SU-DHL-6 (cell line): ENCODE data around the gene RUNX1.
A peak's percentile ranks its signal among the peaks of the same experiment; 100 is the strongest.

Experiments used
- H2AFZ ChIP-seq: fragments of 200-600 bp; sonication (generic); 2 replicates; pipeline ENCODE4 v1.6.1; 2014; ENCODE audit warnings: low read depth, mild to moderate bottlenecking, moderate library complexity, mixed read lengths, antibody characterized with exemption, low read length; ENCODE audit not compliant: severe bottlenecking
- H3F3A ChIP-seq: fragments of 200-600 bp; shearing (Covaris generic); 2 replicates; pipeline ENCODE4 v1.6.0; 2016; ENCODE audit warnings: antibody characterized with exemption, mild to moderate bottlenecking; ENCODE audit not compliant: insufficient read depth
- H3K27ac ChIP-seq: fragments of 200-600 bp; sonication (generic); 2 replicates; pipeline ENCODE4 v1.5.1; 2016; ENCODE audit warnings: low read depth, mild to moderate bottlenecking, low read length, moderate library complexity, mixed read lengths
- H3K27me3 ChIP-seq: fragments of 200-600 bp; sonication (generic), shearing (Covaris generic); 2 replicates; pipeline ENCODE4 v1.6.0; 2014; ENCODE audit warnings: mild to moderate bottlenecking, low read length
- H3K36me3 ChIP-seq: fragments of 200-600 bp; sonication (generic); 2 replicates; pipeline ENCODE4 v1.6.1; 2014; ENCODE audit warnings: mild to moderate bottlenecking, low read length, mixed read lengths
- H3K4me2 ChIP-seq: fragments of 300-600, 200-600 bp; shearing (Covaris generic), sonication (generic); 2 replicates; pipeline ENCODE4 v1.6.0; 2014; ENCODE audit warnings: low read length, low read depth, mild to moderate bottlenecking; ENCODE audit not compliant: poor library complexity, severe bottlenecking
- H3K4me3 ChIP-seq: fragments of 200-600 bp; sonication (generic); 2 replicates; pipeline ENCODE4 v1.5.1; 2014; ENCODE audit warnings: antibody characterized with exemption, low read length, mild to moderate bottlenecking, mixed read lengths; ENCODE audit not compliant: insufficient read depth, poor library complexity, severe bottlenecking
- H3K79me2 ChIP-seq: fragments of 200-600 bp; sonication (generic); 2 replicates; pipeline ENCODE4 v1.6.1; 2014; ENCODE audit warnings: mild to moderate bottlenecking, low read length, moderate library complexity; ENCODE audit not compliant: insufficient read depth
- H3K9ac ChIP-seq: fragments of 200-600 bp; sonication (generic); 2 replicates; pipeline ENCODE4 v1.7.0; 2014; ENCODE audit warnings: mild to moderate bottlenecking, low read length
- H3K9me2 ChIP-seq: fragments of 200-600 bp; sonication (generic); replicated peaks from 2 replicates; pipeline ENCODE4 v1.6.1; 2014; ENCODE audit warnings: low read length; ENCODE audit not compliant: insufficient read depth
- H3K9me3 ChIP-seq: fragments of 200-600 bp; sonication (generic); 2 replicates; pipeline ENCODE4 v1.6.1; 2014; ENCODE audit warnings: low read length, mixed read lengths; ENCODE audit not compliant: insufficient read depth
- H4K20me1 ChIP-seq: fragments of 200-600 bp; sonication (generic); 2 replicates; pipeline ENCODE4 v1.6.1; 2014; ENCODE audit warnings: low read depth, mild to moderate bottlenecking, antibody characterized with exemption, low read length, moderate library complexity, mixed read lengths
- EZH2phosphoT487 ChIP-seq: fragments of 200-600 bp; sonication (generic), shearing (Covaris generic); conservative IDR thresholded peaks from 2 replicates; pipeline ENCODE4 v1.6.1; 2018; ENCODE audit warnings: mild to moderate bottlenecking, antibody characterized with exemption, low read length, moderate library complexity, mixed read lengths
- TF ChIP-seq, protein P1 (sequence below): fragments of 200-600 bp; sonication (generic); IDR thresholded peaks from one replicate; pipeline ENCODE4 v1.5.1; 2017; ENCODE audit warnings: antibody characterized with exemption, mild to moderate bottlenecking, low read length, moderate library complexity; ENCODE audit not compliant: insufficient read depth, poor library complexity, severe bottlenecking

RUNX1 gene

DNA sequence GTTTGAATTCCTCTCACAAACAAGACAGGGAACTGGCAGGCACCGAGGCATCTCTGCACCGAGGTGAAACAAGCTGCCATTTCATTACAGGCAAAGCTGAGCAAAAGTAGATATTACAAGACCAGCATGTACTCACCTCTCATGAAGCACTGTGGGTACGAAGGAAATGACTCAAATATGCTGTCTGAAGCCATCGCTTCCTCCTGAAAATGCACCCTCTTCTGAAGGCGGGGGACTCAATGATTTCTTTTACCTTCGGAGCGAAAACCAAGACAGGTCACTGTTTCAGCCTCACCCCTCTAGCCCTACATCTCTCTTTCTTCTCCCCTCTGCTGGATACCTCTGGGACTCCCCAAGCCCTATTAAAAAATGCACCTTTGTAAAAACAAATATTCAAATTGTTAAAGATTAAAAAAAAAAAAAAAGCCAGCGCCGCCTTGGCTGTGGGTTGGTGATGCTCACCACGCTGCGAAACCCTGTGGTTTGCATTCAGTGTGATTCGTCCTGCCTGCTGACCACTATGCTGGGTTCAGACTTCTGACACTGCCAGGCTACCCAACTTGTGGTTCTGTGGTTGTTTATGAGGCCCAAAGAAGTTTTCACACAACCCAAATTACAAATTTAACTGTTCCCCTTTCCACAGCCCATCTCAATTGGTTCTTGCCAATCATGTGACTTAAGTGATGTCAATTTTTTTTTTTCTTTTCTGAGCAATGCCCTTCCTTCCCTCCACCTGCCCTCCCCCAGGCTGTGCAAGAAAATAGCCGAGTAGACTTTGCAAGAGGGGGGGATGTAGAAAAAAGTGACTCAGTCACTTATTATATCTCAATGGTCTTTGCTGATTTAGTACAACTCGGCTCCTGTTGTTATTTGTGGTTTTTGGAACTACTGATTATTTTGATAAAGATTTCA is at the start of gene RUNX1:
Gene RUNX1 (minus strand): TSS at position 597 of the 912 bp plus-strand sequence.
- TF ChIP-seq, protein P1, sequence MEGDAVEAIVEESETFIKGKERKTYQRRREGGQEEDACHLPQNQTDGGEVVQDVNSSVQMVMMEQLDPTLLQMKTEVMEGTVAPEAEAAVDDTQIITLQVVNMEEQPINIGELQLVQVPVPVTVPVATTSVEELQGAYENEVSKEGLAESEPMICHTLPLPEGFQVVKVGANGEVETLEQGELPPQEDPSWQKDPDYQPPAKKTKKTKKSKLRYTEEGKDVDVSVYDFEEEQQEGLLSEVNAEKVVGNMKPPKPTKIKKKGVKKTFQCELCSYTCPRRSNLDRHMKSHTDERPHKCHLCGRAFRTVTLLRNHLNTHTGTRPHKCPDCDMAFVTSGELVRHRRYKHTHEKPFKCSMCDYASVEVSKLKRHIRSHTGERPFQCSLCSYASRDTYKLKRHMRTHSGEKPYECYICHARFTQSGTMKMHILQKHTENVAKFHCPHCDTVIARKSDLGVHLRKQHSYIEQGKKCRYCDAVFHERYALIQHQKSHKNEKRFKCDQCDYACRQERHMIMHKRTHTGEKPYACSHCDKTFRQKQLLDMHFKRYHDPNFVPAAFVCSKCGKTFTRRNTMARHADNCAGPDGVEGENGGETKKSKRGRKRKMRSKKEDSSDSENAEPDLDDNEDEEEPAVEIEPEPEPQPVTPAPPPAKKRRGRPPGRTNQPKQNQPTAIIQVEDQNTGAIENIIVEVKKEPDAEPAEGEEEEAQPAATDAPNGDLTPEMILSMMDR: no peak
- no peak for TF ChIP-seq EZH2phosphoT487
- peak within 1 kb of the TSS; percentile 76 for H3K9ac ChIP-seq
- H3K79me2 ChIP-seq: peaks cover 48% of the 10 kb centered on the region
- H3K4me2 ChIP-seq: peak within 1 kb of the TSS; percentile 90
- peak within 1 kb of the TSS; percentile 98 for H3K27ac ChIP-seq
- peaks cover 31% of the 10 kb centered on the region for H3F3A ChIP-seq
- H3K9me3 ChIP-seq: no peaks in the 10 kb centered on the region
- H3K36me3 ChIP-seq: 0 out of 2 replicates have a peak, but pooled peaks cover 5% of the 10 kb centered on the region
- no peaks in the 10 kb centered on the region; the same call in 1 of the 2 replicates for H4K20me1 ChIP-seq
- no peaks in the 10 kb centered on the region for H3K27me3 ChIP-seq
- H2AFZ ChIP-seq: peak within 1 kb of the TSS; percentile 54
- peak within 1 kb of the TSS; percentile 85 for H3K4me3 ChIP-seq
- no peaks in the 10 kb centered on the region for H3K9me2 ChIP-seq

DNA sequence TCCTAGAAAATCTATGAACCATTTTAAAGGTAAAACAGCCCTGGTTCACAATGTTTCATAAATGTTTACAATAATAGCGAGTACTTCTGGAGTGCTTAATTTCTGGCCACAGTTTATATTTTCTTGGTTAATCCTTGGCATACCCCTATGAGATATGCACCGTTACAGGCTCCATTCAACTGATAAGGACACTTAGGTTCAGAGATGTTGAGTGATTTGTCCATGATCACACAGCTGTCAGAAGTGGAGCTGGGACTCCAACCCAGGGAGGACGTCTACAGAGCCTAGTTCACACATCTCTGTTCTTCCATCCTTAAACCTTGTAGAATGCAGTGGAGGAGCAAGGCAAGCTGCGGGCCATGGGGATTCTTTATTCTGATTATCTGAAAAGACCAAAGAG is 48.4 kb upstream of the RUNX1 start:
- H2AFZ ChIP-seq: no peak overlapping the region
- no peaks in the 10 kb centered on the region for H3K9me2 ChIP-seq
- no peaks in the 10 kb centered on the region for H3K27me3 ChIP-seq
- no peaks in the 10 kb centered on the region for H3F3A ChIP-seq
- no peaks in the 10 kb centered on the region for H3K79me2 ChIP-seq
- H3K9me3 ChIP-seq: no peaks in the 10 kb centered on the region
- H3K27ac ChIP-seq: no peak overlapping the region
- no peak overlapping the region for H3K9ac ChIP-seq
- H3K4me2 ChIP-seq: no peak overlapping the region
- TF ChIP-seq EZH2phosphoT487: no peak
- TF ChIP-seq, protein P1: no peak
- no peak overlapping the region for H3K4me3 ChIP-seq
- no peaks in the 10 kb centered on the region for H4K20me1 ChIP-seq
- H3K36me3 ChIP-seq: no peaks in the 10 kb centered on the region

DNA sequence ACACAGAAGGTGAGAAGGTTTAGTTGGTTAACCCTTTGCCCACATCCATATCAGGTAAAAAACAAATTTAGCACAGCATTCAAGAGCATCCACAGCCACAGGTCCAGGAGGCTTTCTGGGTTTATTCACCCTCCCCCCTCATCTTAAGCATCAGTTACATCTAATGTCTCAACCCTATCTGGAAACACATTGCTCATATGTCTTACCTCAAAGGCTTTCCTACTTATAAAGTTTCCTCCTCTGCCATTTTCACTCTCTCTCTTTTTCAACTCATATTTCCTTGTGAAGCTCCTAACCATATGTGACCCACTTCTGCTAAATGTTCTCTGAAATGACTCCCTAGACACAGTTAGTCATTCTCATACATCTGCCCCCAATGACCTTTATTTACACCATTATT is 47.9 kb upstream of the RUNX1 start:
- Histone ChIP-seq H3K36me3 (no peaks in the 10 kb centered on the region), H3K79me2 (no peaks in the 10 kb centered on the region), H3K27me3 (no peaks in the 10 kb centered on the region), H3K4me2 (no peak overlapping the region), H4K20me1 (no peaks in the 10 kb centered on the region), H3K27ac (no peak overlapping the region), H2AFZ (no peak overlapping the region), H3K9me3 (no peaks in the 10 kb centered on the region), H3K9ac (no peak overlapping the region), H3K9me2 (no peaks in the 10 kb centered on the region), H3K4me3 (no peak overlapping the region), H3F3A (no peaks in the 10 kb centered on the region)
- TF ChIP-seq EZH2phosphoT487: no peak
- TF ChIP-seq, protein P1: no peak
